DND-41 (cell line): Measurements from ENCODE around the gene HIC1.

ENCODE experiments used
- ATAC-seq: fragments of 200-7000 bp; cut with Tn5 transposase; 3 replicates; pipeline ENCODE4 v1.9.1; 2021; ENCODE audit warnings: low read depth; ENCODE audit not compliant: insufficient read depth
- DNase-seq: peaks from one replicate; pipeline ENCODE4 v3.0.0-alpha.2; 2020
- H2AFZ ChIP-seq: 2 replicates; pipeline ENCODE4 v1.6.0; 2012; ENCODE audit warnings: low read depth, low read length
- H3K27ac ChIP-seq: 2 replicates; pipeline ENCODE4 v1.5.1; 2012; ENCODE audit warnings: low read length, inconsistent platforms
- H3K27me3 ChIP-seq: fragments of 200-600 bp; sonication (generic); 2 replicates; pipeline ENCODE4 v1.6.0; 2012; ENCODE audit warnings: low read length, mild to moderate bottlenecking, inconsistent platforms; ENCODE audit not compliant: insufficient read depth, poor library complexity
- H3K36me3 ChIP-seq: 2 replicates; pipeline ENCODE4 v1.5.1; 2012; ENCODE audit warnings: low read length, inconsistent platforms; ENCODE audit not compliant: insufficient read depth
- H3K4me1 ChIP-seq: 2 replicates; pipeline ENCODE4 v1.5.1; 2012; ENCODE audit warnings: mild to moderate bottlenecking, low read length; ENCODE audit not compliant: insufficient read depth
- H3K4me2 ChIP-seq: 2 replicates; pipeline ENCODE4 v1.6.0; 2012; ENCODE audit warnings: mild to moderate bottlenecking, moderate library complexity, low read length, inconsistent platforms; ENCODE audit not compliant: insufficient read depth
- H3K4me3 ChIP-seq, 2 experiments: fragments of 200-600 bp in 1 of 2; shearing (Covaris generic) in 1 of 2; 2 replicates each; pipeline ENCODE4 v1.5.1; 2012 to 2016; ENCODE audit warnings: inconsistent platforms in 2 of 2, low read length in 2 of 2, mild to moderate bottlenecking in 2 of 2, low read depth in 1 of 2, moderate library complexity in 1 of 2
- H3K79me2 ChIP-seq: 2 replicates; pipeline ENCODE4 v1.6.0; 2012; ENCODE audit warnings: low read length, inconsistent platforms; ENCODE audit not compliant: insufficient read depth
- H3K9ac ChIP-seq: 2 replicates; pipeline ENCODE4 v1.6.0; 2012; ENCODE audit warnings: low read depth, mild to moderate bottlenecking, inconsistent platforms, low read length, moderate library complexity
- H3K9me3 ChIP-seq: 2 replicates; pipeline ENCODE4 v1.5.1; 2012; ENCODE audit warnings: low read length, moderate library complexity, mild to moderate bottlenecking, inconsistent platforms; ENCODE audit not compliant: insufficient read depth, severe bottlenecking
- H4K20me1 ChIP-seq: 2 replicates; pipeline ENCODE4 v1.6.0; 2012; ENCODE audit warnings: low read length; ENCODE audit not compliant: insufficient read depth
- CTCF ChIP-seq: IDR thresholded peaks from 2 replicates; pipeline ENCODE4 v1.5.1; 2012; ENCODE audit warnings: borderline replicate concordance, low read length, moderate library complexity, mild to moderate bottlenecking; ENCODE audit not compliant: poor library complexity, severe bottlenecking; ENCODE audit errors: extremely low read depth
- EZH2 ChIP-seq: IDR thresholded peaks from 3 replicates; pipeline ENCODE4 v1.6.1; 2012; ENCODE audit warnings: borderline replicate concordance, low read depth, mild to moderate bottlenecking, moderate library complexity, low read length, inconsistent platforms; ENCODE audit not compliant: severe bottlenecking

The HIC1 gene

GRCh38 chr17:2029911-2030778 is 24.8 kb upstream of the HIC1 start, which contains the start of gene DPH1:
TSS of gene DPH1 (plus strand) at chr17:2030153. CDS start at chr17:2030170, 17 bp downstream.
- peaks cover 23% of the 10 kb centered on the region for H3K79me2 ChIP-seq
- H3K9ac ChIP-seq: peak within 1 kb of the TSS; percentile 77
- DNase-seq: peak; percentile 87
- H3K9me3 ChIP-seq: no peaks in the 10 kb centered on the region
- peak within 1 kb of the TSS; percentile 70 for H3K27ac ChIP-seq
- peak; percentile 89 for ATAC-seq
- H3K36me3 ChIP-seq: peaks cover 7% of the 10 kb centered on the region; the same call in 1 of the 2 replicates
- H4K20me1 ChIP-seq: peaks cover 10% of the 10 kb centered on the region; the same call in 1 of the 2 replicates
- peak within 1 kb of the TSS; percentile 99 for H3K4me3 ChIP-seq
- H3K4me1 ChIP-seq: peaks cover 35% of the 10 kb centered on the region
- peaks cover 13% of the 10 kb centered on the region for H3K27me3 ChIP-seq
- H2AFZ ChIP-seq: peak within 1 kb of the TSS; percentile 95
- H3K4me2 ChIP-seq: peak within 1 kb of the TSS; percentile 95
- TF ChIP-seq CTCF: no peak
- TF ChIP-seq EZH2: no peak

GRCh38 chr17:2030779-2031163 is 24.1 kb upstream of the HIC1 start:
- Histone ChIP-seq H3K9ac (peak overlapping the region; percentile 77), H3K79me2 (peaks cover 23% of the 10 kb centered on the region), H3K9me3 (no peaks in the 10 kb centered on the region), H4K20me1 (peaks cover 12% of the 10 kb centered on the region; the same call in 1 of the 2 replicates), H3K4me1 (peaks cover 29% of the 10 kb centered on the region), H3K36me3 (peaks cover 11% of the 10 kb centered on the region), H3K27me3 (peaks cover 7% of the 10 kb centered on the region), H3K4me2 (peak overlapping the region; percentile 95), H2AFZ (peak overlapping the region; percentile 95), H3K27ac (peak overlapping the region; percentile 70), H3K4me3 (peak overlapping the region; percentile 99)
- no peak for DNase-seq
- peak; percentile 72 for TF ChIP-seq CTCF
- TF ChIP-seq EZH2: no peak
- peak; percentile 21; the same call in 1 of the 3 replicates for ATAC-seq

GRCh38 chr17:2033153-2033552 is 21.8 kb upstream of the HIC1 start:
- no peak overlapping the region for H3K9ac ChIP-seq
- no peak overlapping the region for H3K4me2 ChIP-seq
- no peak overlapping the region for H3K4me3 ChIP-seq
- H4K20me1 ChIP-seq: peaks cover 16% of the 10 kb centered on the region; the same call in 1 of the 2 replicates
- TF ChIP-seq CTCF (no peak), EZH2 (no peak)
- H3K27ac ChIP-seq: no peak overlapping the region
- ATAC-seq (no peak), DNase-seq (no peak)
- peaks cover 26% of the 10 kb centered on the region for H3K4me1 ChIP-seq
- H3K27me3 ChIP-seq: no peaks in the 10 kb centered on the region
- H3K9me3 ChIP-seq: no peaks in the 10 kb centered on the region
- no peak overlapping the region for H2AFZ ChIP-seq
- peaks cover 34% of the 10 kb centered on the region for H3K36me3 ChIP-seq
- peaks cover 23% of the 10 kb centered on the region for H3K79me2 ChIP-seq
